NOMO-1 treated with DMSO at 0.1 percent for 48 hours (cell line): ENCODE measurements around the gene IGFBP3.

ENCODE experiments used
- DNase-seq: peaks from one replicate; lab custom pipeline; 2025; ENCODE audit not compliant: unreplicated experiment; lab: John Stamatoyannopoulos, UW

IGFBP3 gene

DNA sequence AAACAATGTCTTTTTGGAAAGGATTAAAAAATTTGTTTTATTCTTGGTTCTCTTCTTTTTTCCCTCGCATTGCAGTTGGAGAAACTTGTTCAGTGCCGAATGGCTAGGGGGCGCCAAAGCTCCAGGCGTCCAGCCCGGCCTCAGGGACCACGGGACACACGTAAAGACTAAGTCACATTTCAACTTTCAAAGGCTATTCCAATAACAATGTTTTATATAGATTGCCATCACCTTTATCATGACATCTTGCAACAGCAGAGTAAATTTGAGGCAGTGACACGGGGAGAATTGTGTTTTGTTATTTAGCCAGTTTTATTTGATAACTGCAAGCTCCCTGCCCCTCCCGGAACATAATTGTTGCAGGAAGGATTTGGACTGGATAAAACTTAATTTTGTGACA is 2.2 kb upstream of the IGFBP3 start:
- peak; percentile 52 for DNase-seq

DNA sequence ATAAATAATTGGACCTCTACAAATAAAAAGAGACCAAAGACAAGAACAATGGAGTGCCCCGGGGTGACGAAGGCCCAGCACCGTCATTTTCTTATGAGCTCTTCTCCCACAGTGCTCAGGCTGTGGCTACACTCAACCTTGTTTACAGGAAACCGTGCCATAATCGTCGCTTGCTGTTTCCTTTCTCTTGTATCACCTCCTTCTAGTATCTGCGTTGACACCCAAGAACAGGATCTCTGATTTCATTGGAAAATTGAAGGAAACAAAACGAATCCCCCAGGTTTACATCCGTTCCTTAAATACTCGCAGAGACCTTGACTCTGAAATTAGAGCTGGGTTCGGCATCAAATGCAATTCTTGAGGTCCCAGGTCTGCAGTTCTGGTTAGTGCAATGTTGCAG is 1.7 kb upstream of the IGFBP3 start:
- DNase-seq, result no peak

DNA sequence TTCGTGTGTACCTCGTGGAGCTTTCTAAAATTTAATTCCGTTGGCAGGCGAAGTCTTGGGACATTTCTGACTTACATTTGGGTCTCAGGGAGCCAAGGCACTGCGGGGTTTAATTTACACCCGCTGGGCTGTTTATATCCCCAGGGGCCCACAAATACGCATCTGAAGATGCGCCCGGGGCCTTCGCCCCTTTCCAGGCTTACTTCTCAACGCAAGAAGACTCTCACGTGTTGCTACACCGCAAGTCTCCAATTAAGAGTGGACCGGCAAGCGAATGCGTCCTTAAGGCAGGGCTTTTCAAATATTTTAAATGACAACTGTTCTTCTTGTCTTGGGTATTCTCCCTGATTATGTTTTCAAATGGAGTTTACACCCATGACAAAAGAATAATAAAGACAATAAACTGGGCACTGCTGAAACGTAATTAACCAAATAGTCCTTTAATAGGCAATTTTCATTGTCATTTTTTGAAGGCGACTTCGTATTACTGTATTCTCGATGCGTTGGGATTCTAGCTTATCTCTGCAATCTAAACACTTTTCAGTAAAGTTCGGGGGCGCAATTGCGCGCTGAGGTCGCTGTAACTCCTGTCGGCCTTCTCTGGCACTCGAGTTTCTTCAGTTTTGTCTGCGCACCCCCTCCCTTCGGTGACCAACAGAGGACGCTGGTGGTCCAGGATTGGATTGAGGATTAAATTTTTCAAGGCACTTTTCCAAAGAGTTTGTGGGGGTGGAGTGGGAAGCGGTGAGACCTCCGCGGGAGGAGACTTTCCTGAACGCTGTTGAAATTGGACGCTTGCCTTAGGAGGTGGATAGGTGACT is 837 bp upstream of the IGFBP3 start:
- DNase-seq, result peak; percentile 42

DNA sequence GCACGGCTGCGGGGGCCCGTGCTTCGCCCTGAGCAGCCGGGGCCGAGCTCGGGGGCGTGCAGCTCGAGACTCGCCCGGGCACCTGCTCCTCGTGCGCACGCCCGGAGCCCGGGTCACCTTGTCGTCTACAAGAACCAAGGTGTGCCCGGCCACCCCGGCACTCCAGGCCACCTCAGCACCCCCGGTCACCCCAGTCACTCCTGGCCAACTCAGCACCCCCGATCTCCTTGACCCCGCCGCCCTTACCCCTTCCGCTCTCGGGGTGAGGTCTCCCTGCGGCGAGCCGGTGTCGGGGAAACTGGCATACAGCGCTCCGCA is 268 bp upstream of the IGFBP3 start:
- DNase-seq, result no peak

DNA sequence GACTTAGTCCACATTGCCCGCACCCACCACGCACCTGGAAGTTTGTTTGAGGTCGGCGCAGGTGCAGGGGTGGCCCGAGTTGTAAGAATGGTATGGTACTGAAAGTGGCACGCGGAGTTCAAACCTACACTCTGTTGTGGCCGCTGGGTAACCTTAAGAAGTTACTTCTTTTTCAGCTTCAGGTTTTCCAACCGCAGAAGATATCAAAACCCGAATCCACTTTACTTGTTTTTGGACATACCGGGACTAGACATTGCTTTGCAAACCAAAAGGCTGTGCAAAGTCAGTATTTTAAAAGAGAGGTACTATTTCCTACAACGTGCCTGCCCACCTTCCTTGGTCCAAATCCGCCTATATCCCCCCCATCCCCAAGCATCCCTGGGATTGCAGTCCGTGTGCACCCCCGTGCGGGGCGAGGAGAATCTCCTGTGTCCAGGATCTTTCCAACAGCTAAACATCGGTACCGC is 1.0 kb downstream of the IGFBP3 start:
- DNase-seq, result no peak

DNA sequence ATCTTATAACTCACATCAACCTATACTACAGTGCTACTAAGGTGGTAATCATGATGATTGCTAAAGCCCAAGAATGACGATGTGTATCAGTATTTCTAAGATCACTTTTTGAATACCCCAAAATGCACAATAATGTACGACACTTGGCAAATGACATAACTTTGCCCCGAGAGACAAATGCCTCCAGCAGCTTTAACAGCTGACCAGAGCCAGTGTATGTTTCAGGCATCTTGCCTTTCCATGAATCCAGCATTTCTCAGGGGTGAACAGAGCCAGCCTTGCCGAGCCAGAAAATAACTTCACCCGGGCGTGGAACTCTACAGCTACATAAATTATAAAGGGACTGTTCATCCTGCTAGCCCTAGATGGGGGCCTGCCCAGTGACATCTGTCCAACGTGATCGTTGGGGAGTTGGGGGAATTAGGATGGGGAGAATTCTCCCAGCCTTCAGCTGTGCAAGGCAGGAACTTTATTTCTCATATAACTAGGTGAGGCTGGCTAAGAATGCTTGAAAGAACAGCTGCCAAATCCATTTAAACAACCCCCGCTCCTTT is 1.8 kb downstream of the IGFBP3 start:
- DNase-seq, result no peak

DNA sequence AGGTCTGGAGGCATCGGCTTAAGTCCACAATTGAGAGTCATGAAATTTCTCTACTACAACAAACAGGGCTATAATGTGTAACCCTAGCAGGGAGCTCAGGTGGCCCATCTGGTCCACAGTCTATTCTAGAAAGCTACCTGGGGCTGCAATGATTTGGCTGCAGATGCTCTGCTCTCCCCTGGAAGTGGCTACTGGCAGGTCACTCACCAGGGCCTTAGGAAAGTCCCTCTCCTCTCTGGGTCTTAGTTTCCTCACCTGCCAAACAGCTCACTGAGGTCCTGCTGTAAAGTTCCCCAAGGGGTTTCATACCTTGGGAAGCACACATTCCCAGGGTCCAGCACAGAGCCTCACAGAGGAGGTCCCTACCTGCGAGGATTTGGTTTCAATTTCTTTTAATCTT is 2.5 kb downstream of the IGFBP3 start:
- DNase-seq, result no peak

DNA sequence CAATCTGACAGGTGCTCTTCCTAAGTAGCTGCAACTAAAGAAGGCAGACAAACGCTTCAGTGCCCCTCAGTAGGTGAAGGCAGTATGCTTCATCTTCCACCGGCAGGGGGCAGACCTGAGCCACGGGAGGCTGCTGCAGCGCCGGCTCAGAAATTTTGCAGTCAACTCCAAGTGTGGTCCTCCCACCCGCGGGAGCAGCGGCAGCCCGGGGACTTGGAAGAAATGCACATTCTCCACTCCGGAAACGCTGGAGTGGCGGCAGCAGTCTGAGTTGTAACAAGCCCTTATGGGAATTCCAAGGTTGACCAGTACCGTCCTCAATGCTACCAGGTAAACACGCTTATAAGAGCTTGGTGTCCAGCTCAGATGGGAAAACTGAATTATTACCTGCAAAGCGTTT is 3.4 kb downstream of the IGFBP3 start:
- peak; percentile 47 for DNase-seq

DNA sequence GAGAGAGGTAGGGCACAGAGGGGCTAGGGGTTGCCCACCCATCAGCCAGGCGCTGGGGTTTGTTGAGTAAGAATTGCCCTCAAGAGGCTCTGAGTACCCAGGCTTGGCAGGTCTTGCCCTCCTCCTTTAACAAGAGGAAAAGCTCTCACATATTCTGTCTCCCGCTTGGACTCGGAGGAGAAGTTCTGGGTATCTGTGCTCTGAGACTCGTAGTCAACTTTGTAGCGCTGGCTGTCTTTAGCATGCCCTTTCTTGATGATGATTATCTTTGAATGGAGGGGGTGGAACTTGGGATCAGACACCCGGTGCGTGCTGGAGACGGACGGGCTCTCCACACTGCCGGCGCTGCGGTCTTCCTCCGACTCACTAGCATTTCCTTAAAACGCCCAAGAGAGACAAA is 4.0 kb downstream of the IGFBP3 start:
- DNase-seq, result no peak

DNA sequence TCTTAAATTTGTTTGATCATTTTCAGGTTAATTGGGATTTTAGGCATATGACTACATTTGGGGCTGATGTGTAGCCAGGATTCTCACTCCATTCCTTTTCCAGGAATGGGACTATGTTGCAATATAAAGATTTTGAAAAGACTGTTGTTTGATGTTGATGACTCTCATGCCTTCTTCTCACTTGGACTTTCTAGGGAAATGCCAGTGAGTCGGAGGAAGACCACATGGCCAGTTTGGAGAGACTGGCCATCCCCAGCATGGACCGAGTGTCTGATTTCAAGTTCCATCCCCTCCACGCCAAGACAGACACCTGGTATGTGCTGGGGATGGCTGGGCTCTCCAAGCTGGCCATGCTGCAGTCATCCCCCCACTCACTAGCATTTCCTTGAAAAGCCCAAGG is 5.5 kb downstream of the IGFBP3 start:
- DNase-seq, result no peak

DNA sequence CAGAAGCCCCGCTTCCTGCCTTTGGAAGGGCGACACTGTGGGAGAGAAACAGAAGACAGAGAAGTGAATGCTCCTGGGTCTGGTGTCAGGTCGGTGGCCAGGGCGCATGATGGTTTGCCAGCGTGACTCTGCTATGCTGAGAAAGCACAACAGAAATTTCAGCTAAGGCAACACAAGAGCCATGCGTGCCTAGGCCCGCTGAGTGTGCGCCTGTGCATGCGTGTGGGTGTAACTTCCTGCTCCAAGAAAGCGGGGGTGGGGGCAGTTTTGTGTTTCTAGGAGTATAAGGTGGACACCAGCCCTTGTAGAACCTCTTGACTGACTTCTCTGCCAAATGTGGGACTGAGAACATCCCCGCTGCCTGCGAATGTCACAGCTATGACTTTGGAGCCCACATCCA is 6.2 kb downstream of the IGFBP3 start:
- no peak for DNase-seq

DNA sequence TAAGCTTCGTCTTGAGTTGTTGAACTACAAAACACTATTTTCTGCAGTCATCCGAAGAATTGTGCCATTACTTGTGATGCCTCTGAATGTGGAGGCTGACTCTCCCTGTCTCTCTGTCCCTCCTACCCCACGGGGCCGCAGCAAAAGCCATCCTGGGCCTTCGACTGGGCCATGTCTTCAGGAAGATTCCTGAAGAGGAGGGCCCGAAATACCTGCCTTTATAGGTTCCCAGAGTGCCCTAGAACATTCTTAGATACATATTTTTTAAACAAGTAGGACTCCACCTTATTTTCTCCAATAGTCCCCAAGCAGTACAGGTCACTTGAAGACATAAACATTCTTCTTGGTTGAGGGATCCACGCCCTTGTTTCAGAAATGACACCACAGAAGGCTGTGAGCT is 8.1 kb downstream of the IGFBP3 start:
- DNase-seq, result no peak

DNA sequence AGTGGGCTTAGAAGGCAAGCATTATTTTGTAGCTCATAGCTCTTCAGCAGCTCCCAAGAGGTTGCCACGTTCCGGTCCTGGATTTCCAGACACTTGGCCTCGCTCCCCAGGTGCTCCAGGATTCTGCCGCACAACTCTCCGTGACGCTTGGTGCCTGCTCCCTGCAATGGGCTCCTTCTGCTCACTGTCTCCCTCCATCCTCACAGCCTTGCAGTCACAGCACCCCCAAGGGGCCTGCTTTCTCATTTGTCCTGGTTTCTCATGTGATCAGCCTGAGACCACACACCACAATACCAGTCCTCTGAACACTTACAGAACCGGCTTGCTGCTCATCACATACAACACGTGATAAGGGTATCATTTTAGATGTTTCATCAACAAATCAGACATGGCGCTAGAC is 9.8 kb downstream of the IGFBP3 start:
- DNase-seq, result no peak

DNA sequence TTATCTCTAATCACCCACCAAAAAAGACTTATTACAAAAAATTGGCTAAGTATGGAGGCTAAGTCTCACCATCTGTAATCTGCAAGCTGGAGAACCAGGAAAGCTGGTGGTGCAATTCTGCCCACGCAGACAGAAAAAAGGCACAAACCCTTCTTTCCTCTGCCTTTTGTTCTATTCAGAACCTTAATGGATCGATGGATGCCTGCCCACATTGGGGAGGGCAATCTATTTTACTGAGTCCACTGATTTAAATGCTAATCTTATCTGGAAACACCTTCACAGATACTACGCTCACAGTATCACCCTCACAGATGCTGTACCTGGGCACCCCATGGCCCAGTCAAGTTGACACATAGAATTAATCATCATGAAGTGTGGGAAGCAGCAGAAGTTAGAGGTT is 10.2 kb downstream of the IGFBP3 start:
- no peak for DNase-seq

DNA sequence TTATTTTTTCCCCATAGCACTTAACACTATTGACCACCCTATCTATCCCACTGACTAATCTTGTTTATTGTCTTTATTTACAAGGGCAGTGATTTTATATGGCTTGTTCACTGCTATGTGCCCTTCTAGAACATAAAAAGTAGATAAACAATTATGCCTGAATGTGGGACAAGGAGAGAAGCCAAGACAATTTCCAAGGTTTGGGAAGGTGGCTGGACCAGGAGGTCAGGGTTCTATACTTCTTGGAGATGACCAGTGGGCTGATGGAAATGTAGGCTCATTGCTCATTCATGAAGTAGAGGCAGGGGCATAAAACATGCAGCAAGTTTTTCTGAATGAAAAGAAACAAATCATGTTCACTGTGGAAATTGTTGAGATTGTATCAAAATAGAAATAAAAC is 11.5 kb downstream of the IGFBP3 start:
- DNase-seq, result no peak

DNA sequence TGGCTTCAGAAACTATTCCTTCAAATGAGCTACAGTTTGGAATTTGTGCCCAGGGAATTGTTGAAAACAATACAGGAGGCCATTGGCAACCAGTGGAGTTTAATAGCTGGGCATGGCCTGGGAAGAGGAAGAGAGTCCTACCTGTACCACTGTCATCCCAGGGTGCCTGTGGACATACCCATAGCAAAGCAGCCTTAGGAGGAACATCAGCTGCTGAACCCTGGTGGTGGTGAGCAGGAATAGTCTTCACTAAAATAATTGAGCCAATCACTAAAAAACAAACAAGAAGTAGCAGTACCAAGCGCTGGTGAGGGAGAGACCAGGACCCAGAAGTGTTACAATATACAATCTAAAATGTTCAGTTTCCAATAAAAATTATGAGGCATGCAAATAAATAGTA is 18.3 kb downstream of the IGFBP3 start:
- no peak for DNase-seq

DNA sequence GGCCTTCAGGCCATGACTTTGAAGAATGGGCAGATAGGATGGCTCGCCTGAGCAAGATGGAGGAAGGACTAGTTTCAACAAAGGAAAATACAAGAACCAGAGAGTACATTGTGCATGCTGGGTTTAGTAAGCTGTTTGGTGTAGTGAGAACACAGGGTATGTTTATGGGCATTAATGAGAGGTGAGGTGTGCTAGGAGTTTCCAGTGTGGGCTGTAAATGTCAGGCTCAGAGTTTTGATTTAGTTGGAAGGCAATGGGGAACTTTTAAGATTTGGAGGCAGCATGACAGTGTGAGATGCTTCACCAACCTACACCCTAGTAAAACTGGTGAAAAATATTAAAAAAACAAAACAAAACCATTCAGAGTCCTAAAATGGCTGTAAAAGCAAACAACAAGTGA is 19.5 kb downstream of the IGFBP3 start:
- DNase-seq, result no peak

DNA sequence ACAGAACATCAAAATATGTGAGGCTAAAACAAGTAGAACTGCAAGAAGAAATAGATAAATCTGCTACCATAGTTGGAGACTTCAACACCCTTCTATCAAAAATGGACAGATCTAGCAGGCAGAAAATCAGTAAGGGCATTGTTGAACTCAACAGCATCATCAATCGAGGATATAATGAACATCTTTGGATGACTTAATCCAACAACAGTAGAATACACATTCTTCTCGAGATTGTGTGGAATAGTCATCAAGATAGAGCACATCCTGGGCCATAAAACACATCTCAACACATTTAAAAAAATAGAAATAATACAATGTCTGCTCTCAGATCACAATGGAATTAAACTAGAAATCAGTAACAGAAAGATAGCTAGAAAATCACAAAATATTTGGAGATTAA is 22.9 kb downstream of the IGFBP3 start:
- DNase-seq, result no peak

DNA sequence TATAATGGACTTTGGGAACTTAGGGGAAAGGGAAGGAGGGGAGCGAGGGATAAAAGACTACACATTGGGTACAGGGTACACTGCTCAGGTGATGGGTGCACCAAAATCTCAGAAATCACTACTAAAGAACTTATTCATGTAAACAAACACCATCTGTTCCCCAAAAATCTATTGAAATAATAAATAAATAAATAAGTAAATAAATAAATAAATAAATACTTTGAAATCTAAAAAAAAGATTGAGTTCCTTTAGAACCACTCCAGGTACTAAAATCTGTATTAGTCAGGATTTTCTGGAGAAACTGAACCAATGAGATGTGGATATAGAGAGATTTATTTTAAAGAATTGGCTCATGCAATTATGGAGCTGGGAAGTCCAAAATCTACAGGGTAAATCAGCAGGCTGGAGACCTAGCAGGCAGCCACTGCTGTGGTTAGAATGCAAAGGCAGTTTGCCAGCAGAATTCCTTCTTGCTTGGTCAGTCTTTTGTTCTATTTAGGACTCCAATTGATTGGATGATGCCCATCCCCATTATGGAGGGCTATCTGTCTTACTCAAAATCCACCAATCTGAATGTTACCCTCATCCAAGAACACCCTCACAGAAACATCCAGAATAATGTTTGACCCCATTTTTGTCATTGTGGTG is 23.9 kb downstream of the IGFBP3 start:
- no peak for DNase-seq

DNA sequence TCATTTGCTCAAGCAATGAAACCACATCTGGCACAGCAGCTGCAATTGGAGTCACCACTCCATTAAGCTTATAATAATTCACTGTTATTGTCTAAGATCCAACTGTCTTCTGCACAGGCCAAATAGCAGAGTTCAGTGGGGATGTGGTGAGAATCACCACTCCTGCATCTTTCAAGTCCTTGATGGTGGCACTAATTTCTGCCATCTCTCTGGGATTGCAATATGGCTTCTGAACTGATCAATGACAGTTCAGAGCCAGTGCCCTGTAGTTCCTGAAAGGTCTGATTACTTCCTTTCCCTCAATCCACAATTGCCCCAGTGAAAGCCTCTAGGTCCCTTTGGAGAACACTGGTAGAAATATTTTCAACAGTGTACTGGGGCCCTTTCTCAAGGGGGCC is 26.4 kb downstream of the IGFBP3 start:
- no peak for DNase-seq

DNA sequence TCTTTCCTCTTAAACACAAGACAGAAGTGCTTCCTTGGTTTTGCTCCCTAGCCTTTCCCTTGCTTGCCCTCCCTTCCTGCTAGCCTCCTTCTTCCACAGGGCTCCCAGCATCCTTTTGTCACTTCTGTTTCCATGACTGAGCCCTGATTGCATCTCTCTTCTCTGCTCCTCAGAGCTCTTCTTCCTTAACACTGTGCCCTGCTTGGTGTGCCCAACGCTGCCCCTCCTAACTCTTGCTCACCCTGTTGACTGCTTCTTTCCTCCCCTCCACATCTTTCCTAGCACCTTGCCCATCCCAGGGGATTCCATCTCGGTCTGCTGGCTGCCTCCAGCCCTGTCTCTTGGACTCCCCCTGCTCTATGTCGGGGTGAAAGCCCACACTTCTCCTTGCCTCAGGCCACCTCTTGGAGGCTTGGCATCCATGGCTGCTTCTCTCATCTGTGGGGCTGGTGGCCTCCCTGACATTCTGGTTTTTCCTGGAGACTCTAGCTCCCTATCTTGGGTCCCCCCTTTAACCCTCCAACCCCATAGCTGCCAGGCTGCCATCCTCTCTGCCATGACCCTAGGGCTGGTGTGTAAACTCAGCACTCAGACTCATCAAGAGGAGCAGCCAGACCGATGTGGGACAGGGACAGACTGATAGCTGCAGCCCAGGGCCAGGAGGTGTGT is 26.9 kb downstream of the IGFBP3 start:
- DNase-seq, result no peak

DNA sequence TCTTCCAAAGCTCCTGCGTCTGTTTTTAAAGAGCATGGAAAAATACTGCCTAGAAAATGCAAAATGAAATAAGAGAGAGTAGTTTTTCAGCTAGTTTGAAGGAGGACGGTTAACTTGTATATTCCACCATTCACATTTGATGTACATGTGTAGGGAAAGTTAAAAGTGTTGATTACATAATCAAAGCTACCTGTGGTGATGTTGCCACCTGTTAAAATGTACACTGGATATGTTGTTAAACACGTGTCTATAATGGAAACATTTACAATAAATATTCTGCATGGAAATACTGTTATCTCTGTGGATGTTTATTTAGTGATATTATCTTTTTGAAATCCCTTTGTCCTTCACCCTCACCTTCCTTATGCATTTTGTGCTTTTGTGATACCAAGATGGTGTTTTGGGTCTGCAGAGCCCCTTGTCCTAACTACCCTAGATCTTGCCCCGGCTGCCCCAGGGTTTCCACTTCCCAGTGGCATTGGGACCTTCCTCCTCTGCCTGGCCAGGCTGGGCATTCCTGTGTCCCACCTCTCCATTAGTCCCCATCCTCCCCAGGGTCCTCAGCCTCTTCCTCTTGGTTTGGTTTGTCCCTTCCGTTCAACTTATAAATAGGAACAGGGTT is 27.6 kb downstream of the IGFBP3 start:
- no peak for DNase-seq
